ENCODE data around the gene CHCHD4.

CHCHD4 gene

DNA sequence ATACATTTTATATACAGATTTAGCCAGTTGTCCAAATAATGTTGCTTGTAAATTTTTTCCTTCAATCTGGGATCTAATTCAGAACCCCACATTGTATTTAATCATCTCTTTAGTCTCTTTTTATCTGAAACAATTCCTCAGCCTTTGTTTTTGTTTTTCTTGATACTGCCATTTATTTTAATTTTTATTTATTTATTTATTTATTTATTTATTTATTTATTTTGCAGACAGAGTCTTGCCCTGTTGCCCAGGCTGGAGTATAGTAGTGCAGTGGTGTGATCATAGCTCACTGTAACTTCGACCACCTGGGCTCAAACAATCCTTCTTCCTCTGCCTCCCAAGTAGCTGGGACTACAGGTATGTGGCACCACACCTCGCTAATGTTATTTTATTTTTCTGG lies 61.5 kb downstream of the CHCHD4 start:
- H3K4me3 ChIP-seq (replicated peaks in 1 of 2; ENCODE audit: low read depth in 2 of 2, low read length in 2 of 2) = no peak overlapping the region
- no peak for DNase-seq (ENCODE audit: low read depth in 2 of 2)
- TF ChIP-seq, protein P1, sequence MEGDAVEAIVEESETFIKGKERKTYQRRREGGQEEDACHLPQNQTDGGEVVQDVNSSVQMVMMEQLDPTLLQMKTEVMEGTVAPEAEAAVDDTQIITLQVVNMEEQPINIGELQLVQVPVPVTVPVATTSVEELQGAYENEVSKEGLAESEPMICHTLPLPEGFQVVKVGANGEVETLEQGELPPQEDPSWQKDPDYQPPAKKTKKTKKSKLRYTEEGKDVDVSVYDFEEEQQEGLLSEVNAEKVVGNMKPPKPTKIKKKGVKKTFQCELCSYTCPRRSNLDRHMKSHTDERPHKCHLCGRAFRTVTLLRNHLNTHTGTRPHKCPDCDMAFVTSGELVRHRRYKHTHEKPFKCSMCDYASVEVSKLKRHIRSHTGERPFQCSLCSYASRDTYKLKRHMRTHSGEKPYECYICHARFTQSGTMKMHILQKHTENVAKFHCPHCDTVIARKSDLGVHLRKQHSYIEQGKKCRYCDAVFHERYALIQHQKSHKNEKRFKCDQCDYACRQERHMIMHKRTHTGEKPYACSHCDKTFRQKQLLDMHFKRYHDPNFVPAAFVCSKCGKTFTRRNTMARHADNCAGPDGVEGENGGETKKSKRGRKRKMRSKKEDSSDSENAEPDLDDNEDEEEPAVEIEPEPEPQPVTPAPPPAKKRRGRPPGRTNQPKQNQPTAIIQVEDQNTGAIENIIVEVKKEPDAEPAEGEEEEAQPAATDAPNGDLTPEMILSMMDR (IDR thresholded peaks at IDR 0.05; ENCODE audit: low read depth, low read length) = no peak
